GM19035 (cell line): ENCODE results near the gene ACP6.

Experiments
- ATAC-seq: cut with Tn5 transposase; IDR thresholded peaks from one replicate; pipeline ENCODE4 v1.9.1; 2021; ENCODE audit not compliant: unreplicated experiment

The ACP6 gene

GRCh38 chr1:147652306-147652705, 18.0 kb downstream of the ACP6 start:
- ATAC-seq = no peak

GRCh38 chr1:147651466-147651865, 18.9 kb downstream of the ACP6 start:
- no peak for ATAC-seq

GRCh38 chr1:147648933-147649332, 21.4 kb downstream of the ACP6 start:
- ATAC-seq = no peak

- ATAC-seq = no peak
These were observed 22.3 kb downstream of the ACP6 start for GRCh38 chr1:147647796-147648633.

- ATAC-seq = no peak
These were observed 26.4 kb downstream of the ACP6 start for GRCh38 chr1:147643974-147644373.

- no peak for ATAC-seq
These were observed 28.4 kb downstream of the ACP6 start for GRCh38 chr1:147641695-147642592.

- ATAC-seq = no peak
These were observed 29.0 kb downstream of the ACP6 start for GRCh38 chr1:147641291-147641690.

- peak; percentile 92 for ATAC-seq
These were observed 29.7 kb downstream of the ACP6 start for GRCh38 chr1:147640553-147641165.

GRCh38 chr1:147636314-147636713, 34.0 kb downstream of the ACP6 start:
- no peak for ATAC-seq

GRCh38 chr1:147635342-147635741, 35.0 kb downstream of the ACP6 start:
- ATAC-seq = no peak

GRCh38 chr1:147634645-147635044, 35.7 kb downstream of the ACP6 start:
- ATAC-seq = no peak

GRCh38 chr1:147633759-147634158, 36.6 kb downstream of the ACP6 start:
- ATAC-seq = no peak

GRCh38 chr1:147631839-147632238, 38.5 kb downstream of the ACP6 start:
- no peak for ATAC-seq

GRCh38 chr1:147630447-147630846, 39.9 kb downstream of the ACP6 start:
- no peak for ATAC-seq

- ATAC-seq = no peak
These were observed 40.3 kb downstream of the ACP6 start for GRCh38 chr1:147630022-147630421.

- no peak for ATAC-seq
These were observed 41.9 kb downstream of the ACP6 start for GRCh38 chr1:147628441-147628840.

GRCh38 chr1:147627435-147628110, 42.8 kb downstream of the ACP6 start:
- ATAC-seq = peak; percentile 64

- ATAC-seq = no peak
These were observed 43.6 kb downstream of the ACP6 start for GRCh38 chr1:147626739-147627138.

- ATAC-seq = no peak
These were observed 44.0 kb downstream of the ACP6 start for GRCh38 chr1:147626291-147626690.

GRCh38 chr1:147625362-147625995, 44.8 kb downstream of the ACP6 start:
- ATAC-seq = no peak
